Urinary bladder (tissue), 4 donors: ENCODE measurements around the gene EMC8. TPM values are rescaled to one million over a fixed set of nuclear protein-coding genes. Genes with fewer than 3 reads are reported as not detected.

Experiments used
- DNase-seq: peaks from one replicate; pipeline ENCODE4 v3.0.0-alpha.2; 2015; ENCODE audit errors: extremely low spot score
- H3K27ac ChIP-seq: one replicate; pipeline ENCODE4 v1.5.1; 2013; ENCODE audit warnings: low read depth, mild to moderate bottlenecking, moderate library complexity
- H3K36me3 ChIP-seq: one replicate; pipeline ENCODE4 v1.6.1; 2013; ENCODE audit warnings: mild to moderate bottlenecking, moderate library complexity; ENCODE audit not compliant: insufficient read depth
- H3K4me1 ChIP-seq: one replicate; pipeline ENCODE4 v1.6.1; 2013; ENCODE audit warnings: mild to moderate bottlenecking, moderate library complexity; ENCODE audit not compliant: insufficient read depth
- H3K4me3 ChIP-seq: one replicate; pipeline ENCODE4 v1.5.1; 2013; ENCODE audit warnings: low read depth, low read length
- WGBS: extraction: QIAGEN DNeasy Blood & Tissue Kit; methylation state at CpG from one replicate; pipeline ENCODE4 v1.1.7; 2013; 5-methylcytosine and 5-hydroxymethylcytosine counted together
- polyA plus RNA-seq: library from polyadenylated mRNA; stranded (reverse); fragments of 200-250 nt; gene quantifications from one replicate; pipeline ENCODE4 v1.2.3, GENCODE V29; 2013
- total RNA-seq: library from RNA; depleted of rRNA; stranded (reverse); fragments of >200 nt; gene quantifications from one replicate; pipeline ENCODE4 v1.2.3, GENCODE V29; 2014
- donor health status: healthy with polysubstance abuse.
- donor health status: healthy.

EMC8 gene
- total and polyA plus RNA-seq, 2 donors: 15.0 to 19.0 TPM

DNA sequence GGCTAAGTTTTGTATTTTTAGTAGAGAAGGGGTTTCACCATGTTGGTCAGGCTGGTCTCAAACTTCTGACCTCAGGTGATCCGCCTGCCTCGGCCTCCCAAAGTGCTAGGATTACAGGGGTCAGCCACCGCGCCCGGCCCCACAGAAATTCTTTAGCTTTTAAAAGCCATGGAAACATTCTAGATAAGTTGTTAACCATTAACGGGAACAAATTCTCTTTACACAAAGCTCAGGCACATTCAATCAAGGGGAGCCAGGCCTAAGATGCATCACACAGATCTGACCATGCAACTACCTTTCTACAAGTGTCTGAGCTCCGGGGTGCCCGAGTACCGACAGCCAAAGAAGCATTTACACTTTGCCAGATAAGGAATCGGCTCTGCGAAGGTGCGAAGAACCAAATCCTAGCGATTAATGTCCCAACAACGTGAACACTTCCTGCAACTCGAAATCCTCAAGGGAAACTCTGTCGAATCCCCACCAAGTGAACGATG is 1.0 kb downstream of the EMC8 start:
- no peak overlapping the region for H3K27ac ChIP-seq
- peak overlapping the region; percentile 94 for H3K4me3 ChIP-seq
- no peaks in the 10 kb centered on the region for H3K36me3 ChIP-seq
- DNase-seq: no peak
- 13% methylated on average over 17 of the region's 17 CpGs for WGBS
- no peaks in the 10 kb centered on the region for H3K4me1 ChIP-seq

DNA sequence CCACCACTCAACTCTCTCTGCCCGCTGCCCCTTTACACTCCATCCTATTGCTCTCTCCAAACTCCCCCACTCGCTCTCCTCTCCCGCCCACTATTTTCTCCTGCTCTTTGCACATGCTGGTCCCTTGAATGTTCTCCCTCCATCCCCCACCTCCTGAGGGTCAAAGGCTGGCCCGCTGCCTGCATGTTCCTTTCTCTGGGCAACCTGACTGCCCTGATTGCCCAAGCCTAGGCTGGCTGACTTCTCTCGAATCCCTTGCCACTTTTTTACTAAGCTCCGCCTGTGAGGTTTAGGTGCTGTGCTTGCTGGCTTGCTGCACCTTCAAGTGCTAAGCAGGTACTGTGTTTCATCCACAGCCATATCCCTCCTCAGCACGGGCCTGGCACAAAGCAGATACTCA is 2.7 kb downstream of the EMC8 start:
- Histone ChIP-seq H3K36me3 (peaks cover 3% of the 10 kb centered on the region), H3K27ac (no peak overlapping the region), H3K4me1 (no peaks in the 10 kb centered on the region), H3K4me3 (no peak overlapping the region)
- DNase-seq: no peak
- WGBS: 94% methylated on average over 7 of the region's 7 CpGs

DNA sequence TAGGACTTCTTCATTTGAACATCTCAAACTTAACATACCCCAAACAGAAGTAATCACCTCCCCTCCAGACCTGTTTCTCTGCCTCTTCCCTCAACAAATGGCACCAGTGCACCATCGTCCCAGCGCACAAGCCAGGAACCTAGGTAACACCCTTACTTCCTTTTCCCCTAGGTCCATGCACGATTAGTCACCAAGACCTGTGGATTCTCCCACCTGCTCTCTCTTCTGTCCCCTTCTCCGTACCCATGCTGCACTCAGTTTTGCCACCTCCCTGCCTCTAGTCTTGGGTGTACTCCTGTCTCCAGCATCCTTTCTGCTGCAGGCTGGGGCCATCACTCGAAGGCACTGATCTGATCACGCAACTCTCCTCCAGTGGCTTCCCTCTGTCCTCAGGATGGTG is 3.2 kb downstream of the EMC8 start:
- Histone ChIP-seq H3K36me3 (peaks cover 3% of the 10 kb centered on the region), H3K4me3 (no peak overlapping the region), H3K4me1 (no peaks in the 10 kb centered on the region), H3K27ac (no peak overlapping the region)
- 88% methylated on average over 6 of the region's 6 CpGs for WGBS
- DNase-seq: no peak

DNA sequence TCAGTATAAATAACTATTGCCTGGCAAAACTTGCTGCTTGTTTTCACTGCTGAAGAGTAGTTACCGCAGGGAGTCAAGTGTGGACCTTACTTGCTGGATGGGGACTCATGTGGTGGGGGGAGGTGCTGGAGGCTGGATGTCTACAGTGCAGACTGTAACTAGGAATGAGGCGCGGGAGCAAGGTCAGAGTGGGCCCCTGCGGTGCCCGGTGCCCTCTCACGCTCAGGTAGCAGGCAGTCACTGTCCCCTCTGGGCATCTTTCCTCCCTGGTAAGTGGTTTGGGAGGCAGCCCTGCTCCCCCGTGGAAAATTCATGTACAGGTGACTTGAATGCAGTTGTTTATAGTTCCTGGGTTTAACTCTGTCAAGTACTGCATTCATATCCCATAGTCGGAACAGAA is 4.6 kb downstream of the EMC8 start:
- no peak for DNase-seq
- 85% methylated on average over 8 of the region's 8 CpGs for WGBS
- H3K27ac ChIP-seq: no peak overlapping the region
- H3K36me3 ChIP-seq: peaks cover 3% of the 10 kb centered on the region
- no peak overlapping the region for H3K4me3 ChIP-seq
- no peaks in the 10 kb centered on the region for H3K4me1 ChIP-seq

GRCh38 chr16:85793662-85794298 is 5.6 kb downstream of the EMC8 start:
- H3K36me3 ChIP-seq: peaks cover 3% of the 10 kb centered on the region
- WGBS: 94% methylated on average over 5 of the region's 5 CpGs

GRCh38 chr16:85789773-85790172 is 9.6 kb downstream of the EMC8 start:
- no peak for DNase-seq
- WGBS: 91% methylated on average over 6 of the region's 6 CpGs
- Histone ChIP-seq H3K4me3 (no peak overlapping the region), H3K27ac (no peak overlapping the region), H3K4me1 (no peaks in the 10 kb centered on the region), H3K36me3 (peaks cover 3% of the 10 kb centered on the region)

More at GRCh38 chr16:85793662-85794298, 5.6 kb downstream of the EMC8 start:
- no peak overlapping the region for H3K27ac ChIP-seq
- DNase-seq: no peak
- no peak overlapping the region for H3K4me3 ChIP-seq
- no peaks in the 10 kb centered on the region for H3K4me1 ChIP-seq

- peaks cover 3% of the 10 kb centered on the region for H3K36me3 ChIP-seq
- DNase-seq: no peak
These were observed 10.5 kb downstream of the EMC8 start for GRCh38 chr16:85788819-85789218.

GRCh38 chr16:85785927-85786326 is 13.4 kb downstream of the EMC8 start:
- Histone ChIP-seq H3K27ac (no peak overlapping the region), H3K36me3 (no peaks in the 10 kb centered on the region), H3K4me1 (no peaks in the 10 kb centered on the region), H3K4me3 (no peak overlapping the region)
- DNase-seq: no peak
- WGBS: 81% methylated on average over 2 of the region's 2 CpGs

More at GRCh38 chr16:85788819-85789218, 10.5 kb downstream of the EMC8 start:
- Histone ChIP-seq H3K4me1 (no peaks in the 10 kb centered on the region), H3K4me3 (no peak overlapping the region), H3K27ac (no peak overlapping the region)
- 93% methylated on average over 11 of the region's 11 CpGs for WGBS

DNA sequence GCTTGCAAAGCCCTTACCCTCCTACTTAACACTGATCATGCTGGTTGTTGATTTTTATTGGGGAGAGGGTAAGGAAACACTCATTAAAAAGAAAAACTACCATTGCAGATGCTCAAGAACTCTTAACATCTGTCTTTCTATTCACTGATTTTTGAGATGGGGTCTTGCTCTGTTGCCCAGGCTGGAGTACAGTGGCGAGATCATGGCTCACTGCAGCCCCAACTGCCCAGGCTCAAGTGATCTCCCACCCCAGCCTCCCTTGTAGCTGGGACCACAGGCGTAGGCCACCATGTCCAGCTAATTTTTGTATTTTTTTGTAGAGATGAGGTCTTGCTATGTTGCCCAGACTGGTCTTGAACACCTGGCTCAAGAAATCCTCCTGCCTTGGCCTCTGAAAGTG is 14.5 kb downstream of the EMC8 start:
- Histone ChIP-seq H3K36me3 (no peaks in the 10 kb centered on the region), H3K4me1 (no peaks in the 10 kb centered on the region), H3K27ac (no peak overlapping the region), H3K4me3 (no peak overlapping the region)
- WGBS: 96% methylated on average over 2 of the region's 2 CpGs
- DNase-seq: no peak

- no peaks in the 10 kb centered on the region for H3K36me3 ChIP-seq
These were observed 15.9 kb downstream of the EMC8 start for GRCh38 chr16:85783441-85783840.

DNA sequence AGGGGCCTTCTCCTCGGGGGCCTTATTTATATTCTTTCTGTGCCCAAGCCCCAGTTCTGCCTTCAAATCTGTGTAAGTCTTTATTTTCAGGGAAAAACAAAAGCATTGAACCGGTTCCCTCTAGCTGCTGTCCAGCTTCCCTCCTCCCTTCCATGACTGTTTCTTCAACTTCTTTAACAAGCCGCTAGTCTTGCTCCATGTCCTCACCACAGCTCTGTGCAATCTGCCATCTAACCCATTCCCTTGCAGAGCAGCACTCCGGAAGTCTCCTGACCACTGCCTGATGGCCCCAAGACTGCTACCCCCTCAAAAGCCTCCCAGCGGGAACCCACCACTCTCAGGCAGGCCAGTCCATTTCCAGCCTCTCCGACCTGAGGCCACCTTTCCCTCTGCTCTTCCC is 16.9 kb downstream of the EMC8 start:
- DNase-seq: no peak
- H3K36me3 ChIP-seq: no peaks in the 10 kb centered on the region
- no peaks in the 10 kb centered on the region for H3K4me1 ChIP-seq
- H3K4me3 ChIP-seq: no peak overlapping the region
- no peak overlapping the region for H3K27ac ChIP-seq
- WGBS: 77% methylated on average over 6 of the region's 6 CpGs

More at GRCh38 chr16:85783441-85783840, 15.9 kb downstream of the EMC8 start:
- 90% methylated on average over 8 of the region's 8 CpGs for WGBS
- Histone ChIP-seq H3K4me3 (no peak overlapping the region), H3K4me1 (no peaks in the 10 kb centered on the region), H3K27ac (no peak overlapping the region)
- DNase-seq: no peak

- DNase-seq: no peak
- Histone ChIP-seq H3K4me3 (no peak overlapping the region), H3K36me3 (no peaks in the 10 kb centered on the region), H3K27ac (no peak overlapping the region), H3K4me1 (no peaks in the 10 kb centered on the region)
- WGBS: 66% methylated on average over 16 of the region's 16 CpGs
These were observed 17.5 kb downstream of the EMC8 start for GRCh38 chr16:85781695-85782370.

- no peaks in the 10 kb centered on the region for H3K36me3 ChIP-seq
- H3K27ac ChIP-seq: no peak overlapping the region
- H3K4me3 ChIP-seq: no peak overlapping the region
- WGBS: 91% methylated on average over 10 of the region's 10 CpGs
- DNase-seq: no peak
- H3K4me1 ChIP-seq: no peaks in the 10 kb centered on the region
These were observed 18.2 kb downstream of the EMC8 start for GRCh38 chr16:85781156-85781555.

DNA sequence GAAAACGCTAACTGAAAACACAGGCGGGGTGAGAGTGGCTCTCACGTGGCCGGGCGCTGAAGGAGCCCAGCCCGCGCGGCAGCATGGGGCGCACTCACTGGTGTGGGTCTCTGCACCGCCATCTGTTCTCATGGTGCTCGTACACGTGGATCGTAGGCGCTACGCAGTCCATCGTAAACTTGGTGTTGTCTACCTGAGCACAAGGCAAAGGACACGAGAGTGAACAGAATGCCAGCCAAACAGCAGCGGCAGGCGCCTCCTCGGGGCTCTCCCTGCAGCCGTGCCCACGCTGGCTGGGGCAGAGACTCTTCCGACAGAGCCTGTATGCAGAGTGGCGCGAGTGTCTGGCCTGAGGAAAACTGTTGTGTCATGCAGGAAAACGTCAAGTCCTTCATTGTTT is 19.1 kb downstream of the EMC8 start:
- WGBS: 92% methylated on average over 26 of the region's 26 CpGs
- Histone ChIP-seq H3K27ac (no peak overlapping the region), H3K4me3 (no peak overlapping the region), H3K4me1 (no peaks in the 10 kb centered on the region), H3K36me3 (no peaks in the 10 kb centered on the region)
- DNase-seq: no peak
